GM19324 (cell line): ENCODE measurements around the gene RBMS1.

Source experiments
- ATAC-seq: cut with Tn5 transposase; IDR thresholded peaks from one replicate; pipeline ENCODE4 v1.9.1; 2021; ENCODE audit warnings: mild to moderate bottlenecking, moderate library complexity; ENCODE audit not compliant: unreplicated experiment, low FRiP score

Gene RBMS1

GRCh38 chr2:160267022-160267421 is 226.6 kb downstream of the RBMS1 start:
- ATAC-seq = no peak

- ATAC-seq = no peak
These were observed 227.5 kb downstream of the RBMS1 start for GRCh38 chr2:160266037-160266551.

GRCh38 chr2:160264308-160264707 is 229.3 kb downstream of the RBMS1 start:
- peak; percentile 57 for ATAC-seq

GRCh38 chr2:160261732-160262131 is 231.9 kb downstream of the RBMS1 start:
- no peak for ATAC-seq

- no peak for ATAC-seq
These were observed 235.2 kb downstream of the RBMS1 start for GRCh38 chr2:160258492-160258805.

- ATAC-seq = no peak
These were observed 235.7 kb downstream of the RBMS1 start for GRCh38 chr2:160257743-160258491.

GRCh38 chr2:160257041-160257742 is 236.4 kb downstream of the RBMS1 start:
- ATAC-seq = no peak

GRCh38 chr2:160256507-160256906 is 237.1 kb downstream of the RBMS1 start:
- ATAC-seq = no peak

GRCh38 chr2:160255408-160255807 is 238.2 kb downstream of the RBMS1 start:
- no peak for ATAC-seq

- ATAC-seq = no peak
These were observed 239.3 kb downstream of the RBMS1 start for GRCh38 chr2:160254189-160254762.

GRCh38 chr2:160253440-160254188 is 240.0 kb downstream of the RBMS1 start:
- ATAC-seq = no peak

GRCh38 chr2:160252900-160253299 is 240.7 kb downstream of the RBMS1 start:
- no peak for ATAC-seq

- ATAC-seq = no peak
These were observed 241.2 kb downstream of the RBMS1 start for GRCh38 chr2:160252278-160252887.

- ATAC-seq = no peak
These were observed 242.0 kb downstream of the RBMS1 start for GRCh38 chr2:160251569-160251968.

- ATAC-seq = no peak
These were observed 243.7 kb downstream of the RBMS1 start for GRCh38 chr2:160249876-160250275.

- no peak for ATAC-seq
These were observed 246.1 kb downstream of the RBMS1 start for GRCh38 chr2:160247296-160248035.

- no peak for ATAC-seq
These were observed 247.3 kb downstream of the RBMS1 start for GRCh38 chr2:160246356-160246755.

- ATAC-seq = no peak
These were observed 247.9 kb downstream of the RBMS1 start for GRCh38 chr2:160245614-160246155.

- no peak for ATAC-seq
These were observed 250.6 kb downstream of the RBMS1 start for GRCh38 chr2:160242893-160243564.
